Stimulated activated CD4-positive, alpha-beta T cell treated with anti-CD3 and anti-CD28 coated beads, Interleukin-15, amount 100 ng/mL, for 1 hour (primary cell): ENCODE data around the gene ZNF775.

Source experiments
- DNase-seq, 2 donors: peaks; one replicate each; pipeline ENCODE4 v3.0.0-alpha.2; 2020; ENCODE audit warnings: low read depth in 1 of 2, low spot score in 1 of 2

The ZNF775 gene

GRCh38 chr7:150435390-150436073 is 56.4 kb downstream of the ZNF775 start:
- DNase-seq: no peak

- no peak for DNase-seq
These were observed 60.8 kb downstream of the ZNF775 start for GRCh38 chr7:150439967-150440366.

GRCh38 chr7:150441524-150441923 is 62.4 kb downstream of the ZNF775 start:
- no peak for DNase-seq

GRCh38 chr7:150442811-150443210 is 63.7 kb downstream of the ZNF775 start:
- DNase-seq: no peak

- DNase-seq: no peak
These were observed 64.8 kb downstream of the ZNF775 start for GRCh38 chr7:150443793-150444540.

GRCh38 chr7:150444674-150445365 is 65.7 kb downstream of the ZNF775 start:
- DNase-seq: no peak

GRCh38 chr7:150446288-150446938 is 67.3 kb downstream of the ZNF775 start:
- no peak for DNase-seq
